ENCODE measurements around the gene CLPTM1L.
A peak's percentile ranks its signal among the peaks of the same experiment; 100 is the strongest.

CLPTM1L gene

GRCh38 chr5:1344975-1345838 is at the start of gene CLPTM1L:
CLPTM1L (minus strand) TSS chr5:1345099; CDS start chr5:1344841, 258 bp downstream.
- peak; percentile 89 for DNase-seq

- no peak for DNase-seq
These were observed 48.9 kb upstream of the CLPTM1L start for GRCh38 chr5:1393571-1394501.

- DNase-seq, result no peak
These were observed 48.1 kb upstream of the CLPTM1L start for GRCh38 chr5:1392801-1393565.

GRCh38 chr5:1392261-1392660 is 47.4 kb upstream of the CLPTM1L start:
- no peak for DNase-seq

- no peak for DNase-seq
These were observed 46.8 kb upstream of the CLPTM1L start for GRCh38 chr5:1391691-1392090.

- no peak for DNase-seq
These were observed 46.1 kb upstream of the CLPTM1L start for GRCh38 chr5:1390861-1391600.

GRCh38 chr5:1390333-1390732 is 45.4 kb upstream of the CLPTM1L start:
- no peak for DNase-seq

GRCh38 chr5:1388383-1388967 is 43.6 kb upstream of the CLPTM1L start:
- no peak for DNase-seq

GRCh38 chr5:1387876-1388275 is 43.0 kb upstream of the CLPTM1L start:
- no peak for DNase-seq

- no peak for DNase-seq
These were observed 42.3 kb upstream of the CLPTM1L start for GRCh38 chr5:1387059-1387755.

- peak; percentile 81 for DNase-seq
These were observed 41.4 kb upstream of the CLPTM1L start for GRCh38 chr5:1386274-1386717.

- peak; percentile 86 for DNase-seq
These were observed 40.7 kb upstream of the CLPTM1L start for GRCh38 chr5:1385395-1386273.

- no peak for DNase-seq
These were observed 39.6 kb upstream of the CLPTM1L start for GRCh38 chr5:1384521-1384920.

GRCh38 chr5:1383886-1384401 is 39.0 kb upstream of the CLPTM1L start:
- no peak for DNase-seq

- DNase-seq, result no peak
These were observed 38.4 kb upstream of the CLPTM1L start for GRCh38 chr5:1383344-1383743.

- DNase-seq, result no peak
These were observed 37.4 kb upstream of the CLPTM1L start for GRCh38 chr5:1382248-1382700.

GRCh38 chr5:1381370-1382247 is 36.7 kb upstream of the CLPTM1L start:
- no peak for DNase-seq

GRCh38 chr5:1380910-1381309 is 36.0 kb upstream of the CLPTM1L start:
- DNase-seq, result no peak

Measured in CD4-positive, alpha-beta T cell treated with Interleukin-21 for 1 hour (primary cell).